ENCODE measurements around the gene PCDHB10.
"Not testable (repeated sequence)": the region's sequence is repeated elsewhere in the genome, so short reads cannot be mapped to it uniquely, and the experiment has no call there.

Gene PCDHB10

DNA sequence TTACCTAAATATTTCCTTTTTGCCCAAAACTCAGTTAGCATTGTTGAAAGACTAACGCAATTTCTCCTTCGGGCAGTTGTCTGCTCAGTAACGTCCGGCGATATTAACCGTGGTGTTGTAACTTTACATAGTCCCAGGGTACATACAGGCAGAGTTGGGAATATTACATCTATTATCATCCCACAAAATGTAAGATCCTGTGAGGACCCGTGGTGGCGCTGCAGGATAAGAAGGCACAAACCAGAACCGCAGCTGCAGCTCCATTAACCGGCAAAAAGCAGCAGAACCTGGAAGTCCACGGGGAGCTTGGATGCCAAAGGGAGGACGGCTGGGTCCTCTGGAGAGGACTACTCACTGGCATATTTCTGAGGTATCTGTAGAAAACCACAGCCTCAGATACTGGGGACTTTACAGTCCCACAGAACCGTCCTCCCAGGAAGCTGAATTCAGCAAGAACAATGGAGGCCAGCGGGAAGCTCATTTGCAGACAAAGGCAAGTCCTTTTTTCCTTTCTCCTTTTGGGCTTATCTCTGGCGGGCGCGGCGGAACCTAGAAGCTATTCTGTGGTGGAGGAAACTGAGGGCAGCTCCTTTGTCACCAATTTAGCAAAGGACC lies 14.5 kb upstream of the PCDHB10 start, which contains the start of gene PCDHB8:
TSS of gene PCDHB8 (plus strand) at position 214 of the 615 bp plus-strand sequence. CDS start at position 459, 245 bp downstream.
- H3K4me3 Mint-ChIP-seq; H3K36me3 Mint-ChIP-seq (ENCODE audit: low read depth); intact Hi-C loops (cut with micrococcal nuclease); H3K4me1 Mint-ChIP-seq (ENCODE audit: low read depth); H3K27ac Mint-ChIP-seq: not testable (repeated sequence)
- H3K9me3 Mint-ChIP-seq: peaks cover 35% of the 10 kb centered on the region
- peaks cover 14% of the 10 kb centered on the region for H3K27me3 Mint-ChIP-seq

DNA sequence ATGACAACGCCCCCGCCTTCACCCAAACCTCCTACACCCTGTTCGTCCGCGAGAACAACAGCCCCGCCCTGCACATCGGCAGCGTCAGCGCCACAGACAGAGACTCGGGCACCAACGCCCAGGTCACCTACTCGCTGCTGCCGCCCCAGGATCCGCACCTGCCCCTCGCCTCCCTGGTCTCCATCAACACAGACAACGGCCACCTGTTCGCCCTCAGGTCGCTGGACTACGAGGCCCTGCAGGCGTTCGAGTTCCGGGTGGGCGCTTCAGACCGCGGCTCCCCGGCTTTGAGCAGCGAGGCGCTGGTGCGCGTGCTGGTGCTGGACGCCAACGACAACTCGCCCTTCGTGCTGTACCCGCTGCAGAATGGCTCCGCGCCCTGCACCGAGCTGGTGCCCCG lies 12.8 kb upstream of the PCDHB10 start:
- H3K36me3 Mint-ChIP-seq (ENCODE audit: low read depth); intact Hi-C loops (cut with micrococcal nuclease); H3K4me3 Mint-ChIP-seq; H3K4me1 Mint-ChIP-seq (ENCODE audit: low read depth); H3K27ac Mint-ChIP-seq: not testable (repeated sequence)
- peaks cover 33% of the 10 kb centered on the region for H3K9me3 Mint-ChIP-seq
- peaks cover 18% of the 10 kb centered on the region for H3K27me3 Mint-ChIP-seq

DNA sequence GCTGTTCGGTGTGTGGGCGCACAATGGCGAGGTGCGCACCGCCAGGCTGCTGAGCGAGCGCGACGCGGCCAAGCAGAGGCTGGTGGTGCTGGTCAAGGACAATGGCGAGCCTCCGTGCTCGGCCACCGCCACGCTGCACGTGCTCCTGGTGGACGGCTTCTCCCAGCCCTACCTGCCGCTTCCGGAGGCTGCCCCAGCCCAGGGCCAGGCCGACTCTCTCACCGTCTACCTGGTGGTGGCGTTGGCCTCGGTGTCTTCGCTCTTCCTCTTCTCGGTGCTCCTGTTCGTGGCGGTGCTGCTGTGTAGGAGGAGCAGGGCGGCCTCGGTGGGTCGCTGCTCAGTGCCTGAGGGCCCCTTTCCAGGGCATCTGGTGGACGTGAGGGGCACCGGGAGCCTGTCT lies 12.3 kb upstream of the PCDHB10 start:
- H3K4me1 Mint-ChIP-seq (ENCODE audit: low read depth); H3K4me3 Mint-ChIP-seq; H3K27ac Mint-ChIP-seq; intact Hi-C loops (cut with micrococcal nuclease); H3K36me3 Mint-ChIP-seq (ENCODE audit: low read depth): not testable (repeated sequence)
- Mint-ChIP-seq H3K27me3 (peaks cover 23% of the 10 kb centered on the region), H3K9me3 (peaks cover 36% of the 10 kb centered on the region)

DNA sequence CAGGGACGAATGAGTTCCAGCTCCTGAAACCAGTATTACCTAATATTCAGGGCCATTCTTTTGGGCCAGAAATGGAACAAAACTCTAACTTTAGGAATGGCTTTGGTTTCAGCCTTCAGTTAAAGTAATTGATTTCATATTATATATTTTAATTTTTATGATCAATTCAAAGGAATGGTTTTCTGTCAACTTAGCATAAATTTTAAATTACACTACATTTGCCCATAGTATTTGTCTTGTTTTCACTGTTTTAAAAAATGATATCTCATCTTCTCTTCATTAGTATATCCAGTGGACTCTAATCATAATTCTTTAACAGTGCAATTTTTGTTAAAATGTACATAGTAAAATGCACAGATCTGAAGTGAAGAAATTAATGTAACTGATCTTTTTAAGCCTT lies 11.8 kb upstream of the PCDHB10 start:
- H3K4me1 Mint-ChIP-seq (ENCODE audit: low read depth): no peaks in the 10 kb centered on the region
- H3K4me3 Mint-ChIP-seq: no peak overlapping the region
- H3K36me3 Mint-ChIP-seq (ENCODE audit: low read depth): no peaks in the 10 kb centered on the region
- H3K27me3 Mint-ChIP-seq: peaks cover 24% of the 10 kb centered on the region
- no peak overlapping the region for H3K27ac Mint-ChIP-seq
- peaks cover 40% of the 10 kb centered on the region for H3K9me3 Mint-ChIP-seq
- intact Hi-C loops (cut with micrococcal nuclease): no loop called here

DNA sequence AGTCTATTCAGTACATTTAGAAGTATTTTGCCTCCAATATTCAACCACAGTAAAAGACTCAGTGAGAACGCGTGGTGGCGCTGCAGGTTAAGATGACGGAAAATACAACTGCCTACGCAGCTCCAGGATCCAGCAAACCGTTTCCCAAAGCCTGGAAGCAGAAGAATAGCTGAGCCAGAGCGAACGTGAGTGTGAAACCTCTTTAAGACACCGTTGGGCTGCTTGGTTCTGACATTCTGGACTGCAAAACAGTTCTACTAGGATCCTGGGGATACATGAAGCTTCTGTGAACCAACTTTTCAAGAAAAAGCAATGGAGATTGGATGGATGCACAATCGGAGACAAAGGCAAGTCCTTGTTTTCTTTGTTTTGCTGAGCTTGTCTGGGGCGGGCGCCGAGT lies 9.9 kb upstream of the PCDHB10 start, which contains the start of gene PCDHB16:
TSS of gene PCDHB16 (plus strand) at position 140 of the 400 bp plus-strand sequence. CDS start at position 313, 173 bp downstream.
- Mint-ChIP-seq H3K27me3 (peaks cover 29% of the 10 kb centered on the region), H3K4me3 (no peak within 1 kb of the TSS), H3K36me3 (ENCODE audit: low read depth) (no peaks in the 10 kb centered on the region), H3K4me1 (ENCODE audit: low read depth) (no peaks in the 10 kb centered on the region), H3K9me3 (peaks cover 50% of the 10 kb centered on the region), H3K27ac (no peak within 1 kb of the TSS)
- intact Hi-C loops (cut with micrococcal nuclease): no loop called here

DNA sequence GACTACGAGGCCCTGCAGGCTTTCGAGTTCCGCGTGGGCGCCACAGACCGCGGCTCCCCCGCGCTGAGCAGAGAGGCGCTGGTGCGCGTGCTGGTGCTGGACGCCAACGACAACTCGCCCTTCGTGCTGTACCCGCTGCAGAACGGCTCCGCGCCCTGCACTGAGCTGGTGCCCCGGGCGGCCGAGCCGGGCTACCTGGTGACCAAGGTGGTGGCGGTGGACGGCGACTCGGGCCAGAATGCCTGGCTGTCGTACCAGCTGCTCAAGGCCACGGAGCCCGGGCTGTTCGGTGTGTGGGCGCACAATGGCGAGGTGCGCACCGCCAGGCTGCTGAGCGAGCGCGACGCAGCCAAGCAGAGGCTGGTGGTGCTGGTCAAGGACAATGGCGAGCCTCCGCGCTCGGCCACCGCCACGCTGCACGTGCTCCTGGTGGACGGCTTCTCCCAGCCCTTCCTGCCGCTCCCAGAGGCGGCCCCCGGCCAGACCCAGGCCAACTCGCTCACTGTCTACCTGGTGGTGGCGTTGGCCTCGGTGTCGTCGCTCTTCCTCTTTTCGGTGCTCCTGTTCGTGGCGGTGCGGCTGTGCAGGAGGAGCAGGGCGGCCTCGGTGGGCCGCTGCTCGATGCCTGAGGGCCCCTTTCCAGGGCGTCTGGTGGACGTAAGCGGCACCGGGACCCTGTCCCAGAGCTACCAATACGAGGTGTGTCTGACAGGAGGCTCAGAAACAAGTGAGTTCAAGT lies 7.9 kb upstream of the PCDHB10 start:
- H3K36me3 Mint-ChIP-seq (ENCODE audit: low read depth); intact Hi-C loops (cut with micrococcal nuclease); H3K27ac Mint-ChIP-seq; H3K4me3 Mint-ChIP-seq; H3K4me1 Mint-ChIP-seq (ENCODE audit: low read depth): not testable (repeated sequence)
- Mint-ChIP-seq H3K9me3 (peaks cover 67% of the 10 kb centered on the region), H3K27me3 (peaks cover 42% of the 10 kb centered on the region)

DNA sequence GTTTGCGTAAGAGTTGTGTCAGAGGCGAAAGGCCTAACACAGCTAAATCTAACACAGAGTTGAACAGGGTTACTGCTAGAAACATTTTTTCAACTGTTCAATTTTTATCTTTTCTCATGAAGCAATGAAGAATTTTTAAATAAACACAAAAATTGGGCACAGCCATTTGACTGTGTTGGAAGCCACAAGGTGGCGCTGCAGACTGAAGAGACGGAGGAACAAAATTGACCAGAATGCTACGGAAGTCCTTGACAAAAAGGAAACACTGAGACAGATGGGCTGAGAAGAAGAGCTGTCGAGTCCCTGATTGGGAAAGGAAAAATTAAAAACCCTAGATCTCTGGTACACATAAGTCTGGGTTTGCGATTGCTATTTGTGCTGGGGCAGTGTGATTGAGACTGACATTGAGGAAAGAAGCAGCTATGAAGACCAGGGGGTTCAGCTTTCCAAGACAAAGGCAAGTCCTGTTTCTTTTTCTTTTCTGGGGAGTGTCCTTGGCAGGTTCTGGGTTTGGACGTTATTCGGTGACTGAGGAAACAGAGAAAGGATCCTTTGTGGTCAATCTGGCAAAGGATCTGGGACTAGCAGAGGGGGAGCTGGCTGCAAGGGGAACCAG lies 5.1 kb upstream of the PCDHB10 start, which contains the start of gene PCDHB9:
TSS of gene PCDHB9 (plus strand) at position 265 of the 616 bp plus-strand sequence. CDS start at position 423, 158 bp downstream.
- Mint-ChIP-seq H3K27ac (no peak within 1 kb of the TSS), H3K9me3 (peaks cover 66% of the 10 kb centered on the region), H3K36me3 (ENCODE audit: low read depth) (no peaks in the 10 kb centered on the region), H3K27me3 (peaks cover 49% of the 10 kb centered on the region), H3K4me1 (ENCODE audit: low read depth) (no peaks in the 10 kb centered on the region), H3K4me3 (no peak within 1 kb of the TSS)
- intact Hi-C loops (cut with micrococcal nuclease): no loop called here

DNA sequence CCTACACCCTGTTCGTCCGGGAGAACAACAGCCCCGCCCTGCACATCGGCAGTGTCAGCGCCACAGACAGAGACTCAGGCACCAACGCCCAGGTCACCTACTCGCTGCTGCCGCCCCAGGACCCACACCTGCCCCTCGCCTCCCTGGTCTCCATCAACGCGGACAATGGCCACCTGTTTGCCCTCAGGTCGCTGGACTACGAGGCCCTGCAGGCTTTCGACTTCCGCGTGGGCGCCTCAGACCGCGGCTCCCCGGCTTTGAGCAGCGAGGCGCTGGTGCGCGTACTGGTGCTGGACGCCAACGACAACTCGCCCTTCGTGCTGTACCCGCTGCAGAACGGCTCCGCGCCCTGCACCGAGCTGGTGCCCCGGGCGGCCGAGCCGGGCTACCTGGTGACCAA lies 3.5 kb upstream of the PCDHB10 start:
- H3K36me3 Mint-ChIP-seq (ENCODE audit: low read depth); H3K27ac Mint-ChIP-seq; H3K4me1 Mint-ChIP-seq (ENCODE audit: low read depth); H3K4me3 Mint-ChIP-seq; intact Hi-C loops (cut with micrococcal nuclease): not testable (repeated sequence)
- Mint-ChIP-seq H3K27me3 (peaks cover 41% of the 10 kb centered on the region), H3K9me3 (peaks cover 63% of the 10 kb centered on the region)

DNA sequence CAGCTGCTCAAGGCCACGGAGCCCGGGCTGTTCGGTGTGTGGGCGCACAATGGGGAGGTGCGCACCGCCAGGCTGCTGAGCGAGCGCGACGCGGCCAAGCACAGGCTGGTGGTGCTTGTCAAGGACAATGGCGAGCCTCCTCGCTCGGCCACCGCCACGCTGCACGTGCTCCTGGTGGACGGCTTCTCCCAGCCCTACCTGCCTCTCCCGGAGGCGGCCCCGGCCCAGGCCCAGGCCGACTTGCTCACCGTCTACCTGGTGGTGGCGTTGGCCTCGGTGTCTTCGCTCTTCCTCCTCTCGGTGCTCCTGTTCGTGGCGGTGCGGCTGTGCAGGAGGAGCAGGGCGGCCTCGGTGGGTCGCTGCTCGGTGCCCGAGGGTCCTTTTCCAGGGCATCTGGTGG lies 3.0 kb upstream of the PCDHB10 start:
- intact Hi-C loops (cut with micrococcal nuclease); H3K4me1 Mint-ChIP-seq (ENCODE audit: low read depth); H3K36me3 Mint-ChIP-seq (ENCODE audit: low read depth); H3K4me3 Mint-ChIP-seq; H3K27ac Mint-ChIP-seq: not testable (repeated sequence)
- peaks cover 41% of the 10 kb centered on the region for H3K27me3 Mint-ChIP-seq
- H3K9me3 Mint-ChIP-seq: peaks cover 62% of the 10 kb centered on the region

DNA sequence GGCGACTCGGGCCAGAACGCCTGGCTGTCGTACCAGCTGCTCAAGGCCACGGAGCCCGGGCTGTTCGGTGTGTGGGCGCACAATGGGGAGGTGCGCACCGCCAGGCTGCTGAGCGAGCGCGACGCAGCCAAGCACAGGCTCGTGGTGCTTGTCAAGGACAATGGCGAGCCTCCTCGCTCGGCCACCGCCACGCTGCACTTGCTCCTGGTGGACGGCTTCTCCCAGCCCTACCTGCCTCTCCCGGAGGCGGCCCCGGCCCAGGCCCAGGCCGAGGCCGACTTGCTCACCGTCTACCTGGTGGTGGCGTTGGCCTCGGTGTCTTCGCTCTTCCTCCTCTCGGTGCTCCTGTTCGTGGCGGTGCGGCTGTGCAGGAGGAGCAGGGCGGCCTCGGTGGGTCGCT lies 2.2 kb downstream of the PCDHB10 start:
- H3K4me3 Mint-ChIP-seq; H3K4me1 Mint-ChIP-seq (ENCODE audit: low read depth); H3K36me3 Mint-ChIP-seq (ENCODE audit: low read depth); intact Hi-C loops (cut with micrococcal nuclease); H3K27ac Mint-ChIP-seq: not testable (repeated sequence)
- H3K9me3 Mint-ChIP-seq: peaks cover 52% of the 10 kb centered on the region
- H3K27me3 Mint-ChIP-seq: peaks cover 19% of the 10 kb centered on the region

DNA sequence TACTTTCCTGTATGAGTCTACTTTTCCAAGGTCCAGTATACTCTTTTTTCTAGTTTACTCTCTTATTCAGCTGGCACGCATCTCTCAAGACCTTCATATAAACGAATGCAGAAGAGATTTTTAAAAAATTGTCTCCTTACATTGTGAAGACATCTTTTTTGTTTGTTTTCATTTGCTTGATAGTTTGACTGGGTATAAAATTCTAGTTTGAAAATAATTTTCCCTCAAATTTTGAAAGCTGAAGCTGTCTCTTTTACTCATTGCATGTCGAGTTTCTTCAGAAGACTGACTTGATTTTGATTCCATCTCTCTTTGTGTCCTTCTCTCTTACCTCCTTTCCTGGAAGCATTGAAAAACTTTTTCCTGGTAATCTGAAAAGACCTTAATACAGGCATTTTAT lies 4.2 kb downstream of the PCDHB10 start:
- Mint-ChIP-seq H3K27ac (no peak overlapping the region), H3K4me3 (no peak overlapping the region), H3K27me3 (peaks cover 17% of the 10 kb centered on the region), H3K36me3 (ENCODE audit: low read depth) (no peaks in the 10 kb centered on the region), H3K9me3 (peaks cover 64% of the 10 kb centered on the region), H3K4me1 (ENCODE audit: low read depth) (no peaks in the 10 kb centered on the region)
- intact Hi-C loops (cut with micrococcal nuclease): no loop called here

DNA sequence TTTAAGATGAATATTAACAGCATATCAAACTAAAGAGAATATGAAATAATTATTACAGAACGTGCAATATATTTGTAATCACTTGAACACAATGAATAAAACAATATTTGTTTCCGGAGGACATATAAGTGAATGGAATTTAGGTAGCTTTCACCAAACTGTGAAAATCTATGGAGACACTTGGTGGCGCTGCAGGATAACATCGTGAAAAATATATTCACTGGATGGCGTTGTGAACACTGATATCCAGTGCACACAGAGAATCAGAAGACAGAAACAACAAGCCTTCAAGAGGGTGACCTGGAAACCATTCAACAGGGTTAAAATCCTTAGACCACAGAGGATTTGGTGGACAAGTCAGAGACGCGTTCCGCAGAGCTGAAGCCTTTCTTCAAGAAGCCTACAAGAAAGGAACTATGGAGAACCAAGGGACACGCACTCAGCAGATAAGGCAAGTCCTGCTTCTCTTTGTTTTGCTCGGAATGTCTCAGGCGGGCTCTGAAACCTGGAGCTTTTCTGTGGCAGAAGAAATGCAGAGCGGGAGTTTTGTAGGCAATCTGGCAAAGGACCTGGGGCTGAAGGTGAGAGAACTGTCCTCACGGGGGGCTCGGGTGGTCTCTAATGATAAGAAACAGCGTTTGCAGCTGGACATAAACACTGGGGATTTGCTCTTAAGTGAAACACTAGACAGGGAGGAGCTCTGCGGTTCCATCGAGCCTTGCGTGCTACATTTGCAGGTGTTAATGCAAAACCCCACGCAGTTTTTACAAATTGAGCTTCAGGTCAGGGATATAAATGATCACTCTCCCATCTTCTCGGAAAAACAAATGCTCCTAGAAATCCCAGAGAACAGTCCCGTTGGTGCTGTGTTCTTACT lies 7.4 kb downstream of the PCDHB10 start, which contains the start of gene PCDHB11:
TSS of gene PCDHB11 (plus strand) at position 269 of the 877 bp plus-strand sequence. CDS start at position 417, 148 bp downstream.
- intact Hi-C loops (cut with micrococcal nuclease): no loop called here
- H3K9me3 Mint-ChIP-seq: peaks cover 66% of the 10 kb centered on the region

DNA sequence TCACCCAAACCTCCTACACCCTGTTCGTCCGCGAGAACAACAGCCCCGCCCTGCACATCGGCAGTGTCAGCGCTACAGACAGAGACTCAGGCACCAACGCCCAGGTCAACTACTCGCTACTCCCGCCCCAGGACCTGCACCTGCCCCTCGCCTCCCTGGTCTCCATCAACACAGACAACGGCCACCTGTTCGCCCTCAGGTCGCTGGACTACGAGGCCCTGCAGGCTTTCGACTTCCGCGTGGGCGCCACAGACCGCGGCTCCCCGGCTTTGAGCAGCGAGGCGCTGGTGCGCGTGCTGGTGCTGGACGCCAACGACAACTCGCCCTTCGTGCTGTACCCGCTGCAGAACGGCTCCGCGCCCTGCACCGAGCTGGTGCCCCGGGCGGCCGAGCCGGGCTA lies 9.0 kb downstream of the PCDHB10 start:
- H3K27ac Mint-ChIP-seq; H3K4me1 Mint-ChIP-seq (ENCODE audit: low read depth); H3K36me3 Mint-ChIP-seq (ENCODE audit: low read depth); H3K27me3 Mint-ChIP-seq; H3K4me3 Mint-ChIP-seq; intact Hi-C loops (cut with micrococcal nuclease): not testable (repeated sequence)
- H3K9me3 Mint-ChIP-seq: peaks cover 63% of the 10 kb centered on the region

More for the DNA sequence above, 7.4 kb downstream of the PCDHB10 start, which contains the start of gene PCDHB11:
- H3K27ac Mint-ChIP-seq: no peak within 1 kb of the TSS
- H3K4me1 Mint-ChIP-seq (ENCODE audit: low read depth): no peaks in the 10 kb centered on the region
- H3K27me3 Mint-ChIP-seq: peaks cover 11% of the 10 kb centered on the region
- H3K36me3 Mint-ChIP-seq (ENCODE audit: low read depth): no peaks in the 10 kb centered on the region
- H3K4me3 Mint-ChIP-seq: no peak within 1 kb of the TSS

Measured in dendritic cell treated with granulocyte-macrophage colony-stimulating factor and Interleukin-4, amounts not matched to agents 40 ng/mL and 50 ng/mL, for 4 days (primary cell).